Measurements from ENCODE around the gene FAM120B.

DNA sequence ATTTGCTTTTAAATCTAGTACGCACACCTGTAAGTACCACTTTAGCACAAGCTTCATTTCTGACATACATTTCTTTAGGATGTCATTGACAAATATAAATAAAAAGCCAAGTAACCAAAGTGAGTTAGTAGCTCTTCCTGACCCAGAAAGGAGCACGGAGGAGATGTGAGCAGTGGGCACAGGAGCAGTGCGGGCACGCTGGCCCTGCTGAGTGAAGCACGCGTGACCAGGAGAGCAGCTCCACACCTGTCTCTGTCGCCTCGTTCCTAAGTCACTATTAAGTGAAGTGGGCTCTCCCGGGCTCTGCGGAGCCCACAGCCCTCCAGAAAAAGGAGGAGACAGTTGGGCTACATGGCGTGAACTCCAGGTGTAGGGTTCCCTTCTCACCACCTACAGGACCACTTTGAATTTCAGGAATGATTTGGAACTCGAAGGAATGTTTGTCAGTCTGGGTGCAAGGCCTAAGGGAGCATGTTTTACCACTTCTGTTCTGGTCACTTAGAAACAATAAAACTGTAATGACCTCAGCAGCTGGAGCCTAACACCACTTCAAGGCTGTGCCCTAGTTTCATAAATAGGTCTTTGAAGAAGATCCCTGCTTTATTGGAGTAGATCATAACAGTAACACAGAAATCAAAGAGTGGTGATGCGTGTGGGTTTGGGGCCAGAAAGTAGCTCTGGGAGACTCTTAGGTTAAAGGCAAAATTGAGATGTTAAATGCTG is 95.9 kb downstream of the FAM120B start:
- TF ChIP-seq ELF1 (IDR thresholded peaks at IDR 0.05; ENCODE audit: borderline replicate concordance, low read depth) = no peak
- no peak for TF ChIP-seq CTCF (IDR thresholded peaks at IDR 0.05 in 2 of 3, conservative IDR thresholded peaks at IDR 0.05 in 1 of 3; ENCODE audit: borderline replicate concordance in 1 of 3, insufficient read depth in 1 of 3, low read depth in 2 of 3, low read length in 2 of 3)

Measured in HCT116 (cell line).